HG03103 (cell line): ENCODE data around the gene RBM15B.
A peak's percentile ranks its signal among the peaks of the same experiment; 100 is the strongest.
"Not testable (repeated sequence)": the region's sequence is repeated elsewhere in the genome, so short reads cannot be mapped to it uniquely, and the experiment has no call there.

Experiments used
- ATAC-seq: cut with Tn5 transposase; IDR thresholded peaks from one replicate; pipeline ENCODE4 v1.9.1; 2021; ENCODE audit warnings: low read depth; ENCODE audit not compliant: unreplicated experiment

The RBM15B gene

DNA sequence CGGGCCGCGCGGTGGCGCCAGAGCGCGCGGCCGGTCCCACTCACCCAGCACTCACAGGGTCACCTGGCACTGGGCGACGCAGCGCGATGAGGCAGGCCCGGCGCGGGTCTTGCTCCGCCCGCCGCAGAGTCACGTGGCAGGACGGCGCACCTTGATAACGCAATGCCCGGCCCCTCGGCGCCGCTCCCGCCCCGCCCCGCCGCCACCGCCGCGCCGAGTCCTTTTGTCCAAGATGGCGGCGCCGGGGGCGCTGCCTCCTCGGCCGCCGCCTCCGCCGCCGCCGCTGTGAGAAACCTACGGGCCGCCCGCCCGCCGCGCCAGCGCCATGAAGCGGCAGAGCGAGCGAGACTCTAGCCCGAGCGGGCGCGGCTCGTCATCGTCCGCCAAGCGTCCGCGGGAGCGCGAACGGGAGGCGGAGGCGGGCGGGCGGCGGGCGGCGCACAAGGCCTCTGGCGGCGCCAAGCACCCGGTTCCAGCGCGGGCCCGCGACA, at the start of gene RBM15B:
Gene RBM15B (plus strand): TSS at position 211 of the 491 bp plus-strand sequence. CDS start 115 bp downstream, at position 326.
- ATAC-seq: peak; percentile 93

DNA sequence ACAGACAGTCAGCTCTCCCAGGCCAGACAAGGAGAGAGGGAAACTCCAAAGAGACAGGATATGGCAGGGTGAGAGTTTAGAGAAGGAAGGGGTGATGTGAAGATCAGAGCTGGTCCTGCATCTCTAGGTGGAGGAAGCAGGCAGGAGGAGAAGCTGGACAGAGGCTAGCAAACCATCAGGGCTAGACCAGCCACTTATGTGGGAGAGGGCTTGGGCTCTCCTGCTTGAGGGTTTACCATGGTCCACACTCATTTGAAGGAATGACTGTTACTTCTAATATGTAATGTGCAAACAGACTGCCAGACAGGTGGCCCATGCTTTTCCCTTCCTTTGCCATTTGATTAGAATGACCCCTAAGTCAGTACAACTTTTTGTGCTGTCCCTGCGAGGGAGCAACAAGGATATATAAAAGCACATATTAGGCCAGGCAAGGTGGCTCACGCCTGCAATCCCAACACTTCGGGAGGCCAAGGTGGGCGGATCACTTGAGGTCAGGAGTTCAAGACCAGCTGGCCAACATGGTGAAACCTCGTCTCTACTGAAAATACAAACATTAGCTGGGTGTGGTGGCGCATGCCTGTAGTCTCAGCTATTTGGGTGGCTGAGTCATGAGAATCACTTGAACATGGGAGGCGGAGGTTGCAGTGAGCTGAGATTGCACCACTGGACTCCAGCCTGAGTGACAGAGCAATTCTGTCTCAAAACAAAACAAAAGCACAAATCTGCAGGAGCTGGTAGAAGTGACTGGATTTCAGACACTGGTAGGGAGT, 47.0 kb upstream of the RBM15B start:
- ATAC-seq: no peak

DNA sequence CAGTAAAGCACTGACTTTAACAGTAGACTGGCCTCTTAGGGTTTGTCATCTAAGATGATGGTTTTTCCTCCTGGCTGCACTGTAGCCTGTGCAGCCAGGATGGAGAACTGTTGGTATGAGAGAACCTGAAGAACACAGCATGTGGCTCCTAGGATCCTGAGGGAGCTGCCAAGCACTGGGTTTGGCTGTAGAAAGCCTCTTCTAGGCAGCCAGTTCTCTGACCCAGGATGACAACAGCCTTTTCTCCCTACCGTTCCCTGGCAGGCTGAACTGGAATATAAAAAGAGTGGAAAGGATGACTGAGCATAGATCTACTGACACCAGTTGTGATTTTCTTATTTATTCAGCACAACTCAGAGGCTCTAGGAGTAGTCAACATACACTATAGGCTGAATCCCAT, 40.3 kb upstream of the RBM15B start:
- ATAC-seq: no peak

- ATAC-seq: no peak
Measured at GRCh38 chr3:51353131-51353530, 38.0 kb upstream of the RBM15B start.

GRCh38 chr3:51353691-51354090, 37.4 kb upstream of the RBM15B start:
- ATAC-seq: no peak

DNA sequence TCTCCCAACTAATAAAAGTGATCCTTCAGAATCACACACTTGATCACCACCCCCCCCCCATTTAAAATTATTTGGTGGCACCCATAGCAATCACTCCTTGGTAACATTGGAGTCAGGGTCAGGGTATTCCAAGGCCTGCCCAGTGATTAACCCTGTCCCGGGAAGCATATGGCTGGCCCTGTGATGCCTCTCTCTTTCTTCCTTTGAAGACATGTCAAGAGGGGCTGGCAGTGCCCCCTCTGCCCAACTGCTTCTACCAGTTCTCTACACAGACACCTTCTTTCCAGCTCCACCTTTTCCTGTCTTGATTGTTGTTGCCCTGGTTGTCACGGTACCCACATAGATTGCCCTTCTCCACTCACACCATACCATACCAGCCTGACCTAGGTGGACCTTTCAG, 36.9 kb upstream of the RBM15B start:
- ATAC-seq: no peak

DNA sequence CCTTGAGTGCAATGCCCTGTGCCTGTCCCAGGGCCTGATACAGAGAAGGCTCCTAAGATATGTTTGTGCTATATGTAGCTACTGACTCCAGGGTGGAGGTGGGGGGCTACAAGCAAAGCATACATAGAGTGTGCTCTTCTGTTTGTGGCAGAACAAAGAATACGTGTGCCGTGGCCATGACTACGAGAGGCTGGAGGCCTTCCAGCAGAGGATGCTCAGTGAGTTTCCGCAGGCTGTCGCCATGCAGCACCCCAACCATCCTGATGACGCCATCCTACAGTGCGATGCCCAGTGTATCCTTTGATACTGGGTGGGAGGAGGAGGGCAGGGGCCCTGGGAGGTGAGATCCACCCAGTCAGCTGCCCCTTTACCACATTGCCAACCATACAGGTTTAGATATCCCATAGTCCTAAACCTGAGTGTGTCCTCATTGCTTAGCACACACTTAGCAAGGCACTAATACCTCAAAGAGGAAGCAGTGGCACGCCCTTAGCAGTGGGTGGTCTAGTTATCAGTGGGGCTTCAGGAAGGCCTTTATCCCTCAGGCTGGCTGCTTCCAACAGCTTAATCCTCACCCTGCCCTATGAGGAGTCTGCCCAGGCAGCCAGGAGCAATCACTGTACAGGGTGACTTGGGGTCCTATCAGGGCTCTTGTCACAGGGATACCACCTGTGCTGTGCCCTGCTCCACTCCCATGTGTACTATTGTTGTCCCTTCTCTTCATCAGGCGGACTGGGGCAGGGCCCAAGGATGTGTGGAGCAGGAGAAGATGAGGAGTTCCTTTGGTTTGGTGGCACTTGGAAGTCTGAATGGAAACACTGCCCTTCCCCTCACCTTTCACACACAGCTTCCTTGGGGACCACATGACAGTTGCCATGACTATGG, 36.1 kb upstream of the RBM15B start:
- no peak for ATAC-seq

DNA sequence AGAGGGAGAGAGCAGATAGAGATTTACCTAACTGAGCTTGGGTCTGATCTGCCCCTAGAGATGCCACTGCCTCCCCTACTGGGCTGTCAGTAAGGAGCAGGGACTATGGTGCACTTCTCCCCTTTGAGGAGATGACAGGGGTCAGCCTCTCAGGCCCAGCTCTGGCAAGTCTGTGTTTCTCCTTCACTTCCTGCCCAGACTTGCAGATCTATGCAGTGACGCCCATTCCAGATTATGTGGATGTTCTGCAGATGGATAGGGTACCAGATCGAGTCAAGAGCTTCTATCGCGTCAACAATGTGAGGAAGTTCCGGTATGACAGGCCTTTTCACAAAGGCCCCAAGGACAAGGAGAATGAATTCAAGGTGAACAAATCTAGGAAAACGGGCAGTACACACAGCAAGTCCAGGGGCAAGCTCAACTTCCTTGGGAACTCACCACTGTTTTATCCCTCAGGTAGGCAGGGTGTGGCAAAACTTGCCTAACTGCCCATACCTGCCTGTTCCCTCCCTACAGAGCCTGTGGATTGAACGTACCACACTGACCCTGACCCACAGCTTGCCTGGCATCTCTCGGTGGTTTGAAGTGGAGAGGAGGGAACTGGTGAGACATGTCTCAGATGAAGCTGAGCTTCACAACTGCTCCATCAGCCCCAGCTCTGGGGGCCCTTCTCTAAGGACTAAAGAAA, 35.0 kb upstream of the RBM15B start:
- ATAC-seq: no peak

- no peak for ATAC-seq
Measured at GRCh38 chr3:51357856-51358255, 33.2 kb upstream of the RBM15B start.

DNA sequence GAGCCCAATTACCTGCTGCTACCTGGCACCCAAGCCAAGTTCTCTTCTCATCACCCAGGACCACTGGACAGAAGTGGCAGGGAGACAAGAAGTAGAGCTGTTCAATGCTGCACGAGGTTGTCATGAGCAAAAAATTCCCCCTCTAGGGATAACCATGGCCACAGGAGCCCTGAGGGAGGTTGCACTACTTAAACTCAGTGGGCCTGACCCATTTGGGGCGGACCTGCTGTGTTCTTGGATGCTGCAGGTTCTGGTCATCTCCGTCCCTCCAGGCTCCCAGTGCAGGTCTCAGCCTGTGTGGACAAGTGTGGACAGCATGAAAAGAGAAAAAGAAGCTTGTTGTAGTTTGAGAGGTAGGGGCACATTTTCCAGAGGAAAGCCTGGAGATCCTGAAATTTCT, 32.1 kb upstream of the RBM15B start:
- ATAC-seq: no peak

GRCh38 chr3:51360806-51361205, 30.3 kb upstream of the RBM15B start:
- no peak for ATAC-seq

GRCh38 chr3:51361746-51362145, 29.3 kb upstream of the RBM15B start:
- ATAC-seq: no peak

- no peak for ATAC-seq
Measured at GRCh38 chr3:51362476-51362875, 28.6 kb upstream of the RBM15B start.

- not testable (repeated sequence) for ATAC-seq
Measured at GRCh38 chr3:51368276-51368675, 22.8 kb upstream of the RBM15B start.

- no peak for ATAC-seq
Measured at GRCh38 chr3:51371943-51372557, 19.0 kb upstream of the RBM15B start.

DNA sequence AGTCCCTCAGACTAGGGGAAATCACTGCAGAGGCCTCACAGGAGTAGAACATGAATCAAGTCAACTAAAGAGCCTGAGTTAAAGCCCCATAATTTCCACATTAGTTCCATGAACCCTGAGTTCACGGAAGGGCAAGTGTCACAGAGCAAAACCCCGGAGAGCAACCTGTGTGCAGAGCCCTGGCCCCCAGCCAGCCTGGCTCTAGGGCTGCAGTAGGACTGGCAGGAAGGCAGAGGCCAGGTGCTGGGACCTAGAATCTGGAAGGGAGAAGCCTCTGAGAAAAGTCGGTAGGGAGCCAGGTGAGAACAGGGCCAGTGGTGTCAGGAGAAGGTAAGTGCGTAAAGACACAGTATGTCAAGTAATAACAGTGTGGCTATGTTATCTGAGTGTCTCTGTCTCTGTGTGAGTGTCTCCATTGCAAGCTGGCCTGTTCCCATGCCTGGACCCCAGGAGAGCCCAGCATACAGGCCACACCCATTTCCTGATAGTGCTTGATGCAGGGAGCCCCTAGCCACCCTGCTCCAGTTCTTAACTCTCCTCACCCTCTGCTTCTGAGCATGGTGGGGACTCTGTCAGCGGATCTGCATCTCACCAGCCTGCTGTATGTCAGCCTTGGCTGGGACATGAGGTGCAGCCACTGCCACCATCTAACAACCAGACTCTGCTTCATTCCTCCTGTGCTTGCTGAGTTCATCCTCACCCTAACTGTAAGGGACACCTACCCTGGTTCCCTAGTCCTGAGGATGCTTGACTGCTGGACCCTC, 17.2 kb upstream of the RBM15B start:
- no peak for ATAC-seq

GRCh38 chr3:51374456-51374855, 16.6 kb upstream of the RBM15B start:
- no peak for ATAC-seq

DNA sequence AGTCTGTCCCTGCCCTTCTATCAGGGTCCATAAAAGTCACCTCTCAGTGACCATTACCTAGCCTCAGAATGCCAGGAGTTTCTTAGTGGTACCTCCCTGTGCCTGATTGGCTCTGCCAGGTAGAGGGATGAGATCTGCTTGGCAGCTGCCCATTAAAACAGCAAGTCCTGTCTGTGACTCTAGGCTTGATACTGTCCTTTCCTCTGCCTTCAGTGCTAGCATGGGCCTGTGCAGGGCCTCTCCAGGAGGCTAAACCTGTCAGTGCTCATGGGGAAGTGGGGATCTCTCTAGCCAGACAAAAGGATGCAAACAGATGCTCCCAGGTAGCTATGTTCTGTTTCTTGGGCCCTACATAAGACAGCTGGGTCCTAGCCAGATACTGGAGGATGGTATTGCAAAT, 15.9 kb upstream of the RBM15B start:
- ATAC-seq: no peak

DNA sequence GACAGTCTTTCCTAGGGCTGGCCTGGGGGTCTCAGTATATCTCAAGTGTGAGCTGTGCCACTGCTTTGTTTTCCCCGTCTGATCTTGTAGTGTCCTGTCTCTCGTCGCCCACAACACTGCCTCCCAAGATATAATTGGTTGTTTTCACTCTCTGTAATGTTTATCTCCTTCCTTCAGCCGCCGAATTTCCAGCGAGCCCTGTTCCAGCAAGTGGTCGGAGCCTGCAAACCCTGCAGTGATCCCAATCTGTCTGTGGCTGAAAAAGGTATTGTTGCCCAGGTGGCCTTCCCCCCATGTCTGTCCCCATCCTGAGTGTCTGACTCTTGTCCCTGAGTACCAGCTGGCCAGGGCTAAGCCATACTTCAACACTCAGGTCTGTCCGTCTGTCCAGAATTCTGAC, 15.5 kb upstream of the RBM15B start:
- no peak for ATAC-seq

GRCh38 chr3:51378065-51378464, 13.0 kb upstream of the RBM15B start:
- ATAC-seq: no peak
